Measurements from ENCODE around the gene COLEC12.
"Not testable (repeated sequence)": the region's sequence is repeated elsewhere in the genome, so short reads cannot be mapped to it uniquely, and the experiment has no call there.

Gene COLEC12

GRCh38 chr18:407626-408224, 92.8 kb downstream of the COLEC12 start:
- no peak for TF ChIP-seq CTCF (IDR thresholded peaks at IDR 0.05; ENCODE audit: low read depth, low read length, missing control alignments)
- no peak for DNase-seq (ENCODE audit: low read depth)
- H3K4me3 ChIP-seq (ENCODE audit: low read depth, low read length) = no peak overlapping the region

GRCh38 chr18:407191-407590, 93.3 kb downstream of the COLEC12 start:
- TF ChIP-seq CTCF (IDR thresholded peaks at IDR 0.05; ENCODE audit: low read depth, low read length, missing control alignments) = no peak
- DNase-seq (ENCODE audit: low read depth) = no peak

GRCh38 chr18:406677-407076, 93.8 kb downstream of the COLEC12 start:
- DNase-seq (ENCODE audit: low read depth) = no peak
- TF ChIP-seq CTCF (IDR thresholded peaks at IDR 0.05; ENCODE audit: low read depth, low read length, missing control alignments) = no peak
- H3K4me3 ChIP-seq (ENCODE audit: low read depth, low read length) = no peak overlapping the region

More at GRCh38 chr18:407191-407590, 93.3 kb downstream of the COLEC12 start:
- no peak overlapping the region for H3K4me3 ChIP-seq (ENCODE audit: low read depth, low read length)

GRCh38 chr18:405006-405405, 95.5 kb downstream of the COLEC12 start:
- not testable (repeated sequence) for H3K4me3 ChIP-seq (ENCODE audit: low read depth, low read length); DNase-seq (ENCODE audit: low read depth)

- TF ChIP-seq CTCF (IDR thresholded peaks at IDR 0.05; ENCODE audit: low read depth, low read length, missing control alignments) = no peak
- no peak overlapping the region for H3K4me3 ChIP-seq (ENCODE audit: low read depth, low read length)
- DNase-seq (ENCODE audit: low read depth) = no peak
These were observed 96.4 kb downstream of the COLEC12 start for GRCh38 chr18:404061-404636.

GRCh38 chr18:402129-402528, 98.4 kb downstream of the COLEC12 start:
- DNase-seq (ENCODE audit: low read depth) = no peak
- no peak overlapping the region for H3K4me3 ChIP-seq (ENCODE audit: low read depth, low read length)
- TF ChIP-seq CTCF (IDR thresholded peaks at IDR 0.05; ENCODE audit: low read depth, low read length, missing control alignments) = no peak

- no peak for DNase-seq (ENCODE audit: low read depth)
- no peak for TF ChIP-seq CTCF (IDR thresholded peaks at IDR 0.05; ENCODE audit: low read depth, low read length, missing control alignments)
- no peak overlapping the region for H3K4me3 ChIP-seq (ENCODE audit: low read depth, low read length)
These were observed 100.0 kb downstream of the COLEC12 start for GRCh38 chr18:400456-400855.

All from GM12864 (cell line).